GM12878 (cell line): Measurements from ENCODE around the gene SOAT2. TPM values are rescaled to one million over a fixed set of nuclear protein-coding genes. Genes with fewer than 3 reads are reported as not detected.
A peak's percentile ranks its signal among the peaks of the same experiment; 100 is the strongest.

ENCODE experiments used
- ATAC-seq: fragments of 200-7000 bp; cut with Tn5 transposase; 3 replicates; pipeline ENCODE4 v1.9.1; 2020; ENCODE audit warnings: mild to moderate bottlenecking, moderate library complexity
- BruUV-seq: library from RNA; stranded (reverse); fragments of 400-500 nt; replicated peaks from 2 replicates; lab custom pipeline; 2021; lab: Mats Ljungman, UMichigan
- CTCF ChIA-PET: fragments of 300-600 bp; sonication (Branson Sonifier 250); formaldehyde crosslinking; extraction: SDS; loops from one replicate; lab custom pipeline; 2021; ENCODE audit warnings: inconsistent platforms; lab: Yijun Ruan, JAX
- POLR2A ChIA-PET: fragments of 350-600 bp; formaldehyde crosslinking; extraction: SDS; loops from one replicate; lab custom pipeline; 2021; ENCODE audit warnings: inconsistent platforms; lab: Charles Lee
- RAD21 ChIA-PET: fragments of 300-600 bp; sonication (Branson Sonifier 250); formaldehyde crosslinking; loops from one replicate; lab custom pipeline; 2023; ENCODE audit warnings: antibody characterized with exemption; ENCODE audit not compliant: unreplicated experiment; lab: Charles Lee
- SMC1A ChIA-PET: fragments of 300-600 bp; sonication (Branson Sonifier 250); formaldehyde crosslinking; loops from one replicate; lab custom pipeline; 2023; ENCODE audit not compliant: unreplicated experiment, uncharacterized antibody; lab: Charles Lee
- DNase-seq: peaks from one replicate; pipeline ENCODE4 v3.0.0-alpha.2; 2011; ENCODE audit warnings: low read depth, low spot score
- FAIRE-seq: peaks from 3 replicates; lab custom pipeline; 2011; peaks lifted over from hg19 to GRCh38; lab: Jason Lieb, UNC
- H2AFZ ChIP-seq: 2 replicates; pipeline ENCODE4 v1.6.0; 2011; ENCODE audit warnings: low read depth, low read length, control low read depth; ENCODE audit not compliant: control insufficient read depth
- H3K27ac ChIP-seq: 2 replicates; pipeline ENCODE4 v1.5.1; 2011; ENCODE audit warnings: control low read depth; ENCODE audit not compliant: control insufficient read depth, insufficient read depth
- H3K27me3 ChIP-seq, 2 experiments: replicated peaks in 1 of 2; 2 replicates each; pipeline versions ENCODE4 v1.6.0 to v1.6.1; 2011; ENCODE audit warnings: low read length in 1 of 2; ENCODE audit not compliant: control insufficient read depth in 2 of 2, insufficient read depth in 2 of 2
- H3K36me3 ChIP-seq, 2 experiments: 2 replicates each; pipeline ENCODE4 v1.5.1; 2011; ENCODE audit warnings: low read length in 1 of 2; ENCODE audit not compliant: control insufficient read depth in 2 of 2, insufficient read depth in 2 of 2
- H3K4me1 ChIP-seq: 2 replicates; pipeline ENCODE4 v1.6.1; 2011; ENCODE audit warnings: mild to moderate bottlenecking, low read length, moderate library complexity, mixed read lengths; ENCODE audit not compliant: control insufficient read depth, insufficient read depth
- H3K4me2 ChIP-seq: 2 replicates; pipeline ENCODE4 v1.6.0; 2011; ENCODE audit warnings: control low read depth; ENCODE audit not compliant: control insufficient read depth, insufficient read depth
- H3K4me3 ChIP-seq: fragments of 200-600 bp; sonication (generic); 2 replicates; pipeline ENCODE4 v1.5.1; 2016
- H3K79me2 ChIP-seq: 2 replicates; pipeline ENCODE4 v1.6.0; 2011; ENCODE audit warnings: low read length; ENCODE audit not compliant: control insufficient read depth, insufficient read depth
- H3K9ac ChIP-seq: 2 replicates; pipeline ENCODE4 v1.8.0; 2011; ENCODE audit warnings: low read length, control low read depth, mixed read lengths; ENCODE audit not compliant: control insufficient read depth, insufficient read depth
- H3K9me3 ChIP-seq: replicated peaks from 3 replicates; pipeline ENCODE4 v1.5.1; 2011; ENCODE audit warnings: mild to moderate bottlenecking, low read length; ENCODE audit not compliant: control insufficient read depth, insufficient read depth
- H4K20me1 ChIP-seq: 2 replicates; pipeline ENCODE4 v1.6.0; 2011; ENCODE audit not compliant: control insufficient read depth, insufficient read depth
- BACH1 ChIP-seq: fragments of 450-650 bp; IDR thresholded peaks from 2 replicates; pipeline ENCODE4 v1.6.1; 2017; ENCODE audit warnings: mild to moderate bottlenecking, borderline replicate concordance
- MTA2 ChIP-seq: fragments of 450-650 bp; IDR thresholded peaks from 2 replicates; pipeline ENCODE4 v1.6.1; 2016; ENCODE audit warnings: low read depth, mild to moderate bottlenecking, moderate library complexity
- MYC ChIP-seq: IDR thresholded peaks from 2 replicates; pipeline ENCODE4 v1.6.1; 2011; ENCODE audit warnings: mild to moderate bottlenecking, low read length, moderate library complexity, inconsistent platforms; ENCODE audit not compliant: insufficient read depth, insufficient replicate concordance, insufficient read length, severe bottlenecking
- RBBP5 ChIP-seq: fragments of 200-600 bp; sonication (generic); conservative IDR thresholded peaks from 2 replicates; pipeline ENCODE4 v1.6.1; 2016
- SIN3A ChIP-seq: IDR thresholded peaks from 2 replicates; pipeline ENCODE4 v1.6.1; 2012; ENCODE audit warnings: low read depth, low read length, improper control_type of control experiment
- SMARCA5 ChIP-seq: fragments of 450-650 bp; IDR thresholded peaks from 2 replicates; pipeline ENCODE4 v1.6.1; 2017; ENCODE audit warnings: mild to moderate bottlenecking
- ZNF217 ChIP-seq: fragments of 450-650 bp; IDR thresholded peaks from 2 replicates; pipeline ENCODE4 v1.6.1; 2017; ENCODE audit warnings: antibody characterized with exemption, mild to moderate bottlenecking
- WGBS: methylation state at CpG from one replicate; pipeline ENCODE4 v1.1.6; 2016; ENCODE audit warnings: low lambda C conversion rate; ENCODE audit not compliant: insufficient replicate concordance, insufficient coverage; ENCODE audit errors: missing lambda C conversion rate; 5-methylcytosine and 5-hydroxymethylcytosine counted together
- in situ Hi-C: fragments of 300-500 bp; cut with MboI; formaldehyde crosslinking; loops from 9 replicates; pipeline ENCODE4 v1.14.3; 2018; ENCODE audit warnings: mixed read lengths
- intact Hi-C: fragments of 100-400 bp; cut with micrococcal nuclease; formaldehyde crosslinking; loops from one replicate; pipeline ENCODE4 v1.14.2; 2022; ENCODE audit not compliant: unreplicated experiment
- polyA plus RNA-seq, 11 experiments: library from polyadenylated mRNA; depleted of rRNA in 4 of 11; unstranded in 6 of 11; stranded (reverse) in 5 of 11; fragments of >200 nt; fragmentation: Nextera tagmentation in 4 of 11; fragmentation: Illumina TruSeq in 1 of 11; extraction: Ambion mirVana in 4 of 11; extraction: Trizol in 1 of 11; gene quantifications; 1 replicate in 1 of 11; 2 replicates in 10 of 11; pipeline versions ENCODE4 v1.2.1 to v1.2.3, GENCODE V29; 2011 to 2016; ENCODE audit warnings: inconsistent platforms in 2 of 11, missing spikeins in 2 of 11, low read depth in 1 of 11
- total RNA-seq, 4 experiments: library from RNA; depleted of rRNA in 3 of 4; stranded (reverse); fragments of >200 nt in 3 of 4; fragmentation: Illumina TruSeq in 1 of 4; extraction: Trizol in 1 of 4; gene quantifications; 2 replicates each; pipeline versions ENCODE4 v1.2.1 to v1.2.3, GENCODE V29; 2013 to 2021
- TF ChIP-seq, protein P1 (sequence below): fragments of 450-650 bp; IDR thresholded peaks from 2 replicates; pipeline ENCODE4 v1.6.1; 2017; ENCODE audit warnings: mild to moderate bottlenecking, low read depth, inconsistent platforms; ENCODE audit not compliant: poor library complexity, severe bottlenecking

Gene SOAT2
- total and polyA plus RNA-seq, 10 of the 15 experiments (the other 5 are each of a cell fraction or from before 2014, with no cell fraction given): 0.08 to 1.7 (median 0.69) TPM

DNA sequence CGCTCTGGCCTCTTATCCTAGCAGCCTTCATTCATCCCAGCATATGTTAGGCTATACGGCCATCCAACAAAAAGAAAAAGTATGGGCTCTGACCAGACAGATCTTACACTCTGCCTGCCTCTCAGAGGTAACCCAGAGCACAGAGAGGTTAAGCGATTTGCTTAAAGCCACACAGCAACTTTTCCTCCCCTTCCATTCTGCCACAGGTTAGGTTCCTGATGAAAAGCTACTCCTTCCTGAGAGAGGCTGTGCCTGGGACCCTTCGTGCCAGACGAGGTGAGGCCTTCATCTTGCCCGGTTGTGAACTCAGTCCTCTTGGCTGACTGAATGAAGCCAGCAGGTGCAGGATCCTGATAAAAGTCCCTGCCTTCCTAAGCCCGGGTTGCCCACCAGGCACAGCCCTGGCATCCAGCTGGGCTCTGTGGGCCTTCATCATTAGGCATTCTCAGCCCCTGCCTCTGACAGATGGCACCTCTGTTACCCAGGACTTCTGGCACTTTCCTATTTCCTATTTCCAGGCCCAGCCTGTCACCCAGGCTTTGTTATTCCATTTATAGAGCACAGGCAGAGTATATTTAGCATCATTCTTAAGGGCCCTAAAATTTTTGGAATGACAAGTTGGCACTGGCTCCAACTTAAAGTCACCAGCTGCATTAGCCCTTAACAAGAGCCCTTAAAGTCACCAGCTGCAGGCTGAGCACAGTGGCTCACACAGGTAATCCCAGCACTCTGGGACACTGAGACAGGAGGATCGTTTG, 12.8 kb downstream of the SOAT2 start:
- 77% methylated on average over 8 of the region's 8 CpGs for WGBS
- no peak overlapping the region for H3K4me2 ChIP-seq
- H3K4me1 ChIP-seq: no peaks in the 10 kb centered on the region
- ATAC-seq (no peak), FAIRE-seq (no peak), DNase-seq (no peak)
- POLR2A ChIA-PET: interaction anchor here (0.7 to 1.0 kb wide), 2 partner anchors 138 to 399 kb away, joined by 5 to 17 read pairs; no protein-coding TSS in a partner anchor
- no peaks in the 10 kb centered on the region for H3K36me3 ChIP-seq
- H3K9me3 ChIP-seq: no peaks in the 10 kb centered on the region
- H3K27me3 ChIP-seq: no peaks in the 10 kb centered on the region
- H3K79me2 ChIP-seq: no peaks in the 10 kb centered on the region
- H3K4me3 ChIP-seq: no peak overlapping the region
- no peak overlapping the region for H3K9ac ChIP-seq
- CTCF ChIA-PET: interaction anchor here (1.5 to 1.7 kb wide), 2 partner anchors 17 to 50 kb away, joined by 4 to 9 read pairs; no protein-coding TSS in a partner anchor
- BruUV-seq: no TSS peak
- intact Hi-C loops: no loop called here
- TF ChIP-seq SMARCA5: peak; percentile 72
- no peak for TF ChIP-seq MYC
- H3K27ac ChIP-seq: no peak overlapping the region
- in situ Hi-C loops: no loop called here
- RAD21 ChIA-PET: interaction anchor here (1.0 kb wide), 1 partner anchor 50 kb away, joined by 4 read pairs; no protein-coding TSS in a partner anchor
- H4K20me1 ChIP-seq: no peaks in the 10 kb centered on the region
- H2AFZ ChIP-seq: no peak overlapping the region
- SMC1A ChIA-PET: interaction anchor here (1.0 kb wide), 1 partner anchor 17 kb away, joined by 4 read pairs; no protein-coding TSS in a partner anchor

DNA sequence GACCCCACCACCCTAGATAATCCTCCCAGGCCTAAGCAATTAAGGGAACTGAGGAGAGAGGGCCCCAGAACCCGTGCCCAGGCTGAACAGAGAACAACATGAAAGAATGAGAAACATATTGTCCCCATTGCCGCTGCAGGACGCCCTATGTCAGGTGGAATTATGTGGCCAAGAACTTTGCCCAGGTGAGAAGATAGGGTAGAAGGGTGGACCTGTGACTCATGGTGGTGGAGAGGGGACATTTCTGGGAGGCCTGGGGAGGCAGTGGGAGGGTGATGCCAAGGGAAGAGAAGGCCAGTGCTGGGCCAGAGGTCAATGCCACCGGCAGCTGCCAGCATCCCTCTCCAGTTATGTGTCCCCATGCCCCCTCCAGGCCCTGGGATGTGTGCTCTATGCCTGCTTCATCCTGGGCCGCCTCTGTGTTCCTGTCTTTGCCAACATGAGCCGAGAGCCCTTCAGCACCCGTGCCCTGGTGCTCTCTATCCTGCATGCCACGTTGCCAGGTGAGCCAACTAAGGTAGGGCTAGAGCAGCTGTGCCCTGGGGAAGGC, 15.5 kb downstream of the SOAT2 start:
- no TSS peak for BruUV-seq
- H3K4me3 ChIP-seq: no peak overlapping the region
- WGBS: 34% methylated on average over 8 of the region's 8 CpGs
- in situ Hi-C loops: no loop called here
- H3K27me3 ChIP-seq: no peaks in the 10 kb centered on the region
- H3K9ac ChIP-seq: no peak overlapping the region
- H3K4me1 ChIP-seq: no peaks in the 10 kb centered on the region
- no peak for ATAC-seq
- H3K4me2 ChIP-seq: no peak overlapping the region
- no peaks in the 10 kb centered on the region for H3K9me3 ChIP-seq
- ChIA-PET SMC1A (no interaction called here), POLR2A (no interaction called here)
- no peaks in the 10 kb centered on the region for H3K79me2 ChIP-seq
- no peak overlapping the region for H2AFZ ChIP-seq
- intact Hi-C loops: no loop called here
- TF ChIP-seq, protein P1, sequence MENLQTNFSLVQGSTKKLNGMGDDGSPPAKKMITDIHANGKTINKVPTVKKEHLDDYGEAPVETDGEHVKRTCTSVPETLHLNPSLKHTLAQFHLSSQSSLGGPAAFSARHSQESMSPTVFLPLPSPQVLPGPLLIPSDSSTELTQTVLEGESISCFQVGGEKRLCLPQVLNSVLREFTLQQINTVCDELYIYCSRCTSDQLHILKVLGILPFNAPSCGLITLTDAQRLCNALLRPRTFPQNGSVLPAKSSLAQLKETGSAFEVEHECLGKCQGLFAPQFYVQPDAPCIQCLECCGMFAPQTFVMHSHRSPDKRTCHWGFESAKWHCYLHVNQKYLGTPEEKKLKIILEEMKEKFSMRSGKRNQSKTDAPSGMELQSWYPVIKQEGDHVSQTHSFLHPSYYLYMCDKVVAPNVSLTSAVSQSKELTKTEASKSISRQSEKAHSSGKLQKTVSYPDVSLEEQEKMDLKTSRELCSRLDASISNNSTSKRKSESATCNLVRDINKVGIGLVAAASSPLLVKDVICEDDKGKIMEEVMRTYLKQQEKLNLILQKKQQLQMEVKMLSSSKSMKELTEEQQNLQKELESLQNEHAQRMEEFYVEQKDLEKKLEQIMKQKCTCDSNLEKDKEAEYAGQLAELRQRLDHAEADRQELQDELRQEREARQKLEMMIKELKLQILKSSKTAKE: no peak
- TF ChIP-seq MTA2 (no peak), SIN3A (no peak), RBBP5 (no peak), BACH1 (no peak), ZNF217 (no peak)
- TF ChIP-seq, all 136 proteins: peak for 0
- Histone ChIP-seq H3K36me3 (no peaks in the 10 kb centered on the region), H3K27ac (no peak overlapping the region), H4K20me1 (no peaks in the 10 kb centered on the region)
- CTCF ChIA-PET: interaction anchor here (1.5 kb wide), 1 partner anchor 14 kb away, joined by 5 read pairs; no protein-coding TSS in a partner anchor
- RAD21 ChIA-PET: no interaction called here
- no peak for DNase-seq
- no peak for FAIRE-seq
